Measurements from ENCODE around the gene C2orf76.

C2orf76 gene

GRCh38 chr2:119292226-119292625 is 74.4 kb downstream of the C2orf76 start:
- peak overlapping the region; percentile 71 for H3K27ac ChIP-seq
- TF ChIP-seq CTCF (conservative IDR thresholded peaks at IDR 0.05) (peak; percentile 48), ZFX (IDR thresholded peaks at IDR 0.05) (no peak)

GRCh38 chr2:119291588-119292167 is 75.0 kb downstream of the C2orf76 start:
- H3K27ac ChIP-seq, result peak overlapping the region; percentile 71
- TF ChIP-seq ZFX (IDR thresholded peaks at IDR 0.05), result no peak
- TF ChIP-seq CTCF (conservative IDR thresholded peaks at IDR 0.05), result no peak

GRCh38 chr2:119290859-119291587 is 75.6 kb downstream of the C2orf76 start:
- H3K27ac ChIP-seq, result peak overlapping the region; percentile 71
- TF ChIP-seq ZFX (IDR thresholded peaks at IDR 0.05) (no peak), CTCF (conservative IDR thresholded peaks at IDR 0.05) (peak; percentile 90)

- no peak for TF ChIP-seq CTCF (conservative IDR thresholded peaks at IDR 0.05)
- TF ChIP-seq ZFX (IDR thresholded peaks at IDR 0.05), result no peak
Observed at GRCh38 chr2:119289642-119290041, 77.0 kb downstream of the C2orf76 start.

GRCh38 chr2:119289093-119289492 is 77.5 kb downstream of the C2orf76 start:
- H3K27ac ChIP-seq, result no peak overlapping the region
- TF ChIP-seq ZFX (IDR thresholded peaks at IDR 0.05), result no peak

More at GRCh38 chr2:119289642-119290041, 77.0 kb downstream of the C2orf76 start:
- H3K27ac ChIP-seq, result no peak overlapping the region

GRCh38 chr2:119288576-119288975 is 78.1 kb downstream of the C2orf76 start:
- TF ChIP-seq ZFX (IDR thresholded peaks at IDR 0.05) (no peak), CTCF (conservative IDR thresholded peaks at IDR 0.05) (no peak)
- no peak overlapping the region for H3K27ac ChIP-seq

GRCh38 chr2:119286661-119287060 is 80.0 kb downstream of the C2orf76 start:
- no peak overlapping the region for H3K27ac ChIP-seq
- TF ChIP-seq CTCF (conservative IDR thresholded peaks at IDR 0.05) (no peak), ZFX (IDR thresholded peaks at IDR 0.05) (no peak)

Data from C4-2B (cell line).